GM08714 (cell line): Measurements from ENCODE around the gene PTPN9.
"Not testable (repeated sequence)": the region's sequence is repeated elsewhere in the genome, so short reads cannot be mapped to it uniquely, and the experiment has no call there.

Source experiments
- H3K4me3 ChIP-seq: fragments of 200-500 bp; sonication (Bioruptor generic); 2 replicates; pipeline ENCODE4 v1.5.1; 2014; ENCODE audit warnings: mild to moderate bottlenecking, low read length, inconsistent platforms
- ZNF274 ChIP-seq: IDR thresholded peaks from 2 replicates; pipeline ENCODE4 v1.6.1; 2012; ENCODE audit warnings: mild to moderate bottlenecking, low read depth, low read length

PTPN9 gene

DNA sequence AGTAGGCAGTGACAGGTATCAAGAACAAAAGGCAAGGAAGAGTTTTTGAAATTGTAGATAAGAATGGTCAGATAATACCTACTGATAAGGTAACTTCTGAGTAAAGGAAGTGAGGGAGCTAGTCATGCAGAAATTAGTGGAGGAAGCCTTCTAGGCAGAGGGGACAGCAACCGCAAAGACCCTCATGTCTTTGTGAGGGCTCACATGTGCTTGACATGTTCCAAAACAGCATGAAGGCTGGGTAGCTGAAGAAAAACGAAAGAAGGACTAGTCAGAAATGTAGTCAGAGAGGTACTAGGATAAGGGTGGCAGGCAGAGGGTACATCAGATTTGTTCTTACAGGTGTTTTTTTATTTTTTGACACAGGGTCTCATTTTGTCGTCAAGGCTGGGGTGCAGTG, 133.0 kb downstream of the PTPN9 start:
- no peak overlapping the region for H3K4me3 ChIP-seq
- no peak for TF ChIP-seq ZNF274

DNA sequence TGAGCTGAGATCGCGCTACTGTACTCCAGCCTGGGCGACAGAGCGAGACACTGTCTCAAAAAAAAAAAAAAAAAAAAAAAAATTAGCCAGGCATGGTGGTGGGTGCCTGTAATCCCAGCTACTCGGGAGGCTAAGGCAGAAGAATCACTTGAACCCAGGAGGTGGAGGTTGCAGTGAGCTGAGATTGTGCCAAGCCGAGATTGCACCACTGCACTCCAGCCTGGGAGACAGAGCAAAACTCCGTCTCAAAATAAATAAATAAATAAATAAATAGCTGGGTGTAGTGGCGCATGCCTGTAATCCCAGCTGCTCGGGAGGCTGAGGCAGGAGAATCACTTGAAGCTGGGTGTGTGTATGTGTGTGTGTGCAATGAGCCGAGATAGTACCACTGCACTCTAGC, 133.8 kb downstream of the PTPN9 start:
- not testable (repeated sequence) for H3K4me3 ChIP-seq

DNA sequence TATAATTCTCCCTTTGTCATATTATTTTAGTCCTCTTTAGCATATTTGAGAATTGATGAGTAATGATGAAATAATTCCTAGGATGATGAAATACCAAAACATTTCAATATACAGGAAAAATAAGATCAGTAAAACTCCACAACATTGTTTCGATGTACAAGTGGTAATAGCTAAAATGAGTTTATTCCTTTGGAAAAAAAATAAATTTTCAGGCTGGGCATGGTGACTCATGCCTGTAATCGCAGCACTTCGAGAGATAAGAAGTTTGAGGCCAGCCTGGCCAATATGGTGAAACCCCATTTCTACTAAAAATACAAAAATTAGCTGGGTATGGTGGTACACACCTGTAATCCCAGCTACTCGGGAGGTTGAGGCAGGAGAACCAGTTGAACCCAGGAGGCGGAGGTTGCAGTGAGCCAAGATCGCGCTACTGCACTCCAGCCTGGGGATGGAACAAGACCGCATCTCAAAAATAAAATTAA, 135.1 kb downstream of the PTPN9 start:
- H3K4me3 ChIP-seq, result not testable (repeated sequence)

DNA sequence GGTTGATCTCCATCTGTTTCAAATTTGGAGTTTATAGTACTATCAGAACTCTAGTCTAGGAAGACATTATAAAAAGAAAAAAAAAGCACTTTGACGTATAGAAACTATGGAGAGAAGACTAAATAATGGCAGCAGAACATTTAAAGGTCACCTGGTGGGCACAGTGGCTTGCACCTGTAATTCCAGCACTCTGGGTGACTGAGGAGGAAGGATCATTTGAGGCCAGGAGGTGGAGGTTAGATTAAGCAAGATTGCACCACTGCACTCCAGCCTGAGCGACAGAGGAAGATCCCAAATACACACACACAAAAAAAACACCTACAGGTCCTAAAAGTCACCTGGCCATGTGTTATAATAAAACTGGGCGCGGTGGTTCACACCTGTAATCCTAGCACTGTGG, 141.4 kb downstream of the PTPN9 start:
- TF ChIP-seq ZNF274, result no peak
- H3K4me3 ChIP-seq, result no peak overlapping the region

DNA sequence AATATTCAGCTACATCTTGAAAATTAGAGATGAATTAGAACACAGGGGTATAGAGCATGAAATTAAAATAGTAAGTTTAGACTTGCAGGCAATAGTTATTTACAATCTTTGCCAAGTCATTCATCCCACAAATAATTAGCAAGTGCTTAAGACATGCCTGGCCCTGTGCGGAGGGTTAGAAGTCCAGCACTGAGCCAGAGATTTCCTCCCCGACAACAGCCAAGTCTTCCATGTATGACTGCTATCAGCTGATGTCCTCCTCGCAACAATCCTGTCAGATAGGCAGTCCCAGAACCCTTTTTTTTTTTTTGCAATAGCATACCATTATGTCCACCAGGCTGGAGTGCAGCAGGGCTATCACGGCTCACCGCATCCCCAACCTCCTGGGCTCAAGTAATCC, 142.2 kb downstream of the PTPN9 start:
- no peak overlapping the region for H3K4me3 ChIP-seq
- TF ChIP-seq ZNF274, result no peak

DNA sequence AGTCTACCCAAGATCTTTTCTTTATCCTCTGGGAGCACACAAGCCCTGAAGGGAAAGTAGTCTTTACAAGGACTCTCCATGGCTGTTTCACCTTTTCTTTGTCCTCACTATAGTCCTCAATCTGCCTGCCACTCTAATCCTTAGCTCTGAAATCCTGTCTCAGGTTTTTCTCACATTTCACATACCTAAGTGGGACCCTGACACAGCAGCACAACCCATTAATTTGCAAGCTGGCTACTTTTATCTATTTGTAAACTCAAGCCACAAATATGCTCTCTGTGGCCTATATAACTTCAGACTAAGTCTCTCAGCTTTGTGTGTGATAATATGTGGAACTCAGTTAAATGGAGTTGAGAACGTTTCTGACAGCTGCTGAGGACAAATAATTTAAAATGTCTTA, 147.4 kb downstream of the PTPN9 start:
- TF ChIP-seq ZNF274, result no peak
- no peak overlapping the region for H3K4me3 ChIP-seq

DNA sequence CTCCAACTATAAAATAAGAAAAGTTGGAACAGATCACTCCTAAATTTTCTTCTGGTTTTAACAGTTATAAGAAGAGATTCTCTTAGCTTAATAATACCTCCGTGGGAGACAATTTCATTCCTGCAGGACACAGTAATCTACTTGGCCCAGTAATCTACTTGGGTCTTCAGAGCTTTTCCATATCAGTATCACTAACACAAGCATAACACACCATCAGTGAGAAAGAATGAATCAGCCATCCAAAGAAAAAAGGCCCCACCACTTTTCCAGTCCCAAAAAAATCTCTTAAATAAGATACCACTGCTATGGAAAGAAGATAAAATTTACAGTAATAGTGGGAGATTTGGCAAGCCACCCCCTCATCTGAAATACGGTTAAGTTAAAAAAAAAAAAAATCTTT, 147.8 kb downstream of the PTPN9 start:
- no peak overlapping the region for H3K4me3 ChIP-seq
- TF ChIP-seq ZNF274, result no peak

DNA sequence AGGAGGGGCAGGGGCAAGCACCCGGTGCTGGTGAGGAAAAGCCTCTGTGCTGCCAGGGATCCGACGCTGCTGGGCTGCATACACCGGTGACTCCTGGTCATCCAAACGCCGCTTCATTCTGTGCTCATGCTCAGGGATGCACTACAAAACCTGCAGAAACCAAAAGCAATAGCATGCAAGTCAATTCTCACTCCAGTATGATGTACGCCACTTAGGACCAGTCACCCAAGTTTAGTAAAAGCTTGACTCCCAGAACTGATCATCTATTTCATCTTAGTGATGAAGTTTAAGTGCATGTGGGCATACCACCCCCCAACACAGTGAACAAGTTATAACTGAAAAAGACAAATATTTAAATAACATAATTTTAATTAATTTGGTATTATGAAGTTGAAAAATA, 148.9 kb downstream of the PTPN9 start:
- no peak overlapping the region for H3K4me3 ChIP-seq
- TF ChIP-seq ZNF274, result no peak

DNA sequence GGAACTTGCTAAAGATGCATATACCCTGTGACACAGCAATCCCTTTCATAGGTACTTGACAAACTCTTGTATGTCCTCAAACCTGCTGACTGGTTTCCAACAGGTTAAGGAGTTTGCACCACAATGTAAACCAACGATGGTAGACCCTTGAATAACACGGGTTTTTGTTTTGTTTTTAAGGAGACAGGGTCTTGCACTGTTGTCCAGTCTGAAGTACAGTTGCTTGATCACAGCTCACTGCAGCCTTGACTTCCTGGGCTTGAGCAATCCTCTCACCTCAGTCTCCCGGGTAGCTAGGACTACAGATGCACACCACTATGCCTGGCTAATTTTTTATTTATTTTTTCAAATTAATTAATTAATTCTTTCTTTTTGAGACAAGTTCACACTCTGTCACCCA, 151.0 kb downstream of the PTPN9 start:
- no peak for TF ChIP-seq ZNF274
- no peak overlapping the region for H3K4me3 ChIP-seq

DNA sequence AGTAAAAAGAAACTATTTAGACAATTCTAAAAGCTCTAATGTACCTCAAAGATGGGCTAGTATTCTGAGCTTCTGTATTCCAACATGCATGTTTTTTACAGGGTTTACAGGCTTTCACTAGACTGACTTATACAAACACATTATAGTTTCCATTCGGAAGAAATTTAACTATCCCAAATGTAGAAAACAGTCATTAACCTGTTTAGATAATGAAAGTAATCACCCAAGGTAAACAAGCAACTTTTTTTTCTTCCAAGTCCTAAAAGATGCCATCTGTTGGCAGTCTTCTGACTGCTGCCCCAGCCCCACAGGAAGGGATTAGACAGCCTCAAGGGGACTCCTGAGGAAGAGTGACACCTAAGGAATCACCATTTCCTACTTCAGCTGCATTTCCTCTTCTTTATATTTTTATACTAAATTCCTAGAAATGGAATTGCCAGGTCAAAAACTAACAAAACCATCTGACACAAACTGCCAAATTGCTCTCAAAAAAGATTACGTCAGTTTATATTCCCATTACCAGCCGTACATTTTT, 153.1 kb downstream of the PTPN9 start:
- no peak for TF ChIP-seq ZNF274
- H3K4me3 ChIP-seq, result no peak overlapping the region

DNA sequence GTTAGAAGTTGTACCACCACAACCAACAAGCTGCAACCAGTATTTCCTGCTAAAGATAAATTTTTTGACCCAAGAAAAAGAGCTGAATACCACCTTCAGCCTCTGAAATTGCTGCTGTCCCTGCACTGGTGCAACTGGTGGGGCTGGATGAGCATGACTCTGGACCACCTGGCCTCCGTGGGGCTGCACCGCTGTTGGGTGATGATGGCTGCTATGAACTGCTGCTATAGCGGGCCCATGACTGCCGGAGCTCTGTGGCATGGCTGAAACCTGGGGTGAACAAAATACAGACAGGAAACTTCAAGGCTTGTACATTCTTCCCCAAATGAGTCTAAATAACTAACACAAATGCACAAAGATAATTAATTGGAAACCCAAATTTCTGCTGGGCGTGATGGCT, 156.6 kb downstream of the PTPN9 start:
- H3K4me3 ChIP-seq, result no peak overlapping the region
- TF ChIP-seq ZNF274, result no peak

DNA sequence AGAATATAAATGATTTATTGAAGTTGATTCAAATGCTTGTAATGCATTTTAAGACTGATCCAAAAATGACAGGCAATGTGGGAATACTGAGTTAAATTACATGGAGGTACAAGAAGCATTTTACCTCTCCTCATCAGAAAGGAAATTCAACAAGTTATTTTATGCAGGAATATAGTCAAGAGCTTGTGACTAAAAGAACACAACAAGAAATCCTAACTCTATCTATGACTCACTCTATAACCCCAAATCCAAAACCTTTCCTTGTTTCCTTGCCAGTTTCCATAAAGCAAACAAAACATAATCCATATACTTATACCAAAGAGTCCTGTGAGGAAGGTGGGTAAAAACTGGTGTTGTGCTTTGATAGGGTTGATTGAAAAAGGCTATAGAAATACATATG, 158.4 kb downstream of the PTPN9 start:
- TF ChIP-seq ZNF274, result no peak
- H3K4me3 ChIP-seq, result no peak overlapping the region

DNA sequence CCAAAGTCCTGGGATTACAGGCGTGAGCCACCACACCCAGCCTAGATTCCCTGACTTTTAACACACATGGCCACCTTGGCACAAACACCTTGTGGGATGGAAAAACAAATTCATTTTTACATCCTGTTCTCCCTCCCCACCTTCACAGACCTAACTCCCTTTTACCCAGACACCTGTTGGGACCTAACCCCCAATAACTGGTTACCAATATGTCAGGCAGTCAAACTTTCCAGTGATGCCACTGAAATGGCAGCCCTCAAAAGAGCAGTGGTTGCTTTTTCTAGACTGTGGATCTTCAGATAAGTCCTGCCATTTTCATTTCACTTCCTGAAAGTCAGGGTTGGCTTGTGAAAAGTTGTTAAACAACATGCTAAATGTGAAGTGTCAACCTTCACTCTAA, 162.5 kb downstream of the PTPN9 start:
- no peak overlapping the region for H3K4me3 ChIP-seq
- TF ChIP-seq ZNF274, result no peak
